NCI-H1417 (cell line): ENCODE measurements around the gene KDM2A.

Experiments used
- DNase-seq, 3 experiments: peaks; one replicate each; lab custom pipeline; 2025; lab: John Stamatoyannopoulos, UW

The KDM2A gene

GRCh38 chr11:67260885-67261639 is 142.0 kb downstream of the KDM2A start:
- peak; percentile 18 to 63 (median 60) for DNase-seq

- no peak for DNase-seq
Measured at GRCh38 chr11:67261640-67261945, 142.5 kb downstream of the KDM2A start.

- peak; percentile 15 to 52 (median 42) for DNase-seq
Measured at GRCh38 chr11:67261946-67262681, 143.1 kb downstream of the KDM2A start.

DNA sequence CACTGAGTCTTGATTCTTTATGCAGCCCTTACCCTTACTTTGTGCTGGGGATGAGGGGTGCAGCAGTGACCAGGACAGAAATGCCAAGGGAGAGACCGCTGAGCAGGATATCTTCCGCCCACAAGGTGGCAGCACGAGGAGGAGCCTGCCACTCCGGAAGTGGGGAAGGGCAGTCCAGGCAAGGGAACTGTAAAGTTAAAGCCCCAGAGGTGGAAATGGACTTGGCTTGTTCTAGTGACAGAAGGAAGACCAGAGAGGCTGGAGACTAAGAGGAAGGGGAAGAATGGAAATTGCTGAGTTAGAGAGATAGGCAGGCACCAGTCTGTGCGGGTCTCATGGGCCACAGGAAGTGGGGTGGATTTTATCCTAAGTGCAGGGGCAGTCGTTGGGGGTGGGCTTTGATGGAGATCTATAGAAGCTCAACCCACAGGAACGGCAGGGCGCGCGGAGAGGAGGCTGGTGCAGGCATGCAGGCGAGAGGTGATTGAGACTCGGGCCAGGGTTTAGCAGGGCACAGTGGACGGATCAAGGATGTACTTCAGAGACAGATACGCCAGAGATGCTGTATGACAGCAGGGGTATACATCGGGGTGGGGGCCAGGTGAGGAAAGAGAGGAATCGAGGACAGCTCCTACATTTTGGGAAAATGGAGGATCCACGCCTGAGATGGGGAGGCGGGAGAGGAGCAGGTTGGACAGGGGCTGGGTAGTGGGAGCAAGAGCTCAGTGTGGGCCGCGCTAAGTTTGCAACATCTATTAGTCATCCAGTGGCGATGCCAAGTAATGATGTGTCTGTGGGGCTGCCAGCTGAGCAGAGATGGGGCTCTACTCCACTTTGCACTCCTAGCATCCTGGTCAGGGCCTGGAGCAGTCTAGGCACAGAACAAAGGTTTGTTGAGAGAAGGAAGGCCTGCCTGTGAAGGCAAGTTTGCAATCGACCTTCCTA is 143.9 kb downstream of the KDM2A start:
- DNase-seq = peak; percentile 63 to 85 (median 76)

DNA sequence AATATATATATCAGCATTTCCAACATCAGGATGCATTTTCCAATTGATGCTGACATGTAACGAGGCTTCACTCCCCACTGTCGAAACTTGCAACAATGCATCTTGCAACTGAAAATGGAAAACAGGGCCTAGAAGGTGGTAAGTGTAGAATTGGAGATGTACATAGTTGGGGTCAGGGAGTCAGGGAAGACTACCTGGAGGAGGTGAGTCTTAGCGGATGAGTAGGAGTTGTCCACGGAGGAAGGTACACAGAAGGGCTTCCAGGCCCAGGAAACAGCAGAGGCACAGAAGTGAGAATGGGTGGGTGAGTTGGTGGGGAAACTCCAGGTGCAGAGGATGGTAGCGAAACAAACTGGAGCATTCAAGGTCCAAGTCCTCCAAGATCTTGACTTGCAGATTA is 145.2 kb downstream of the KDM2A start:
- DNase-seq = no peak

GRCh38 chr11:67264877-67265632 is 146.0 kb downstream of the KDM2A start:
- no peak for DNase-seq

- DNase-seq = peak; percentile 75 to 79 (median 78)
Measured at GRCh38 chr11:67265633-67266448, 146.8 kb downstream of the KDM2A start.

DNA sequence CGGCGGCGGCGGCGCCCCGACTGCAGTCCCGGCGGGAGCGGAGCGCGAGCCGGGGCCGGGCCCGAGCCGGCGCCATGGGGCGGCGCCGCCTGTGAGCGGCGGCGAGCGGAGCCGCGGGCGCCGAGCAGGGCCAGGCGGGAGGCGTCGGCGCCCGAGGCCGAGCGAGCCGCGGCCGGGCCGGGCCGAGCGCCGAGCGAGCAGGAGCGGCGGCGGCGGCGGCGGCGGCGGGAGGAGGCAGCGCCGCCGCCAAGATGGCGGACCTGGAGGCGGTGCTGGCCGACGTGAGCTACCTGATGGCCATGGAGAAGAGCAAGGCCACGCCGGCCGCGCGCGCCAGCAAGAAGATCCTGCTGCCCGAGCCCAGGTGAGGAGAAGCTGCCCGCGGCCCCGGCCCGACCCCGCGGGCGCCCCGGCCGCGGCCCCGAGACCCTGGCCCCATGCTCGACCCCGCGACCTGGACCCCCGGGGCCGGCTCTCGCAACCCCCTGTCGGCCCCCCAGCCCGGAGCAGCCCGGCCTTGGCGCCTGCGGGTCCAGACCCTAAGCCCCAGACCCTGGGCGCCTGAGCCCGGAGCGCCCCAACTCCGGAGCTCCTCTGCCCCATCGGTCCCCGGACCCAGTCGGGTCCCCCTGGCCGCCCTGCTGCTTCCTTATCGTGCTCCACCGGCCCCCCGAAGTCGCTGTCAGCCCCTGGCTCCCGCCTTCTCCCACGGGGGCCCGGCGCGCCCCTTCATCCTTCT is 147.6 kb downstream of the KDM2A start, which contains the start of gene GRK2:
TSS of gene GRK2 (plus strand) at position 25 of the 739 bp plus-strand sequence. CDS start at position 252, 227 bp downstream.
- DNase-seq = peak; percentile 54 to 71 (median 65)

GRCh38 chr11:67267188-67268080 is 148.4 kb downstream of the KDM2A start:
- DNase-seq = peak in 2 of 3 experiments; percentile 37 to 40

- no peak for DNase-seq
Measured at GRCh38 chr11:67268081-67268961, 149.3 kb downstream of the KDM2A start.

GRCh38 chr11:67268962-67269268 is 149.9 kb downstream of the KDM2A start:
- no peak for DNase-seq

DNA sequence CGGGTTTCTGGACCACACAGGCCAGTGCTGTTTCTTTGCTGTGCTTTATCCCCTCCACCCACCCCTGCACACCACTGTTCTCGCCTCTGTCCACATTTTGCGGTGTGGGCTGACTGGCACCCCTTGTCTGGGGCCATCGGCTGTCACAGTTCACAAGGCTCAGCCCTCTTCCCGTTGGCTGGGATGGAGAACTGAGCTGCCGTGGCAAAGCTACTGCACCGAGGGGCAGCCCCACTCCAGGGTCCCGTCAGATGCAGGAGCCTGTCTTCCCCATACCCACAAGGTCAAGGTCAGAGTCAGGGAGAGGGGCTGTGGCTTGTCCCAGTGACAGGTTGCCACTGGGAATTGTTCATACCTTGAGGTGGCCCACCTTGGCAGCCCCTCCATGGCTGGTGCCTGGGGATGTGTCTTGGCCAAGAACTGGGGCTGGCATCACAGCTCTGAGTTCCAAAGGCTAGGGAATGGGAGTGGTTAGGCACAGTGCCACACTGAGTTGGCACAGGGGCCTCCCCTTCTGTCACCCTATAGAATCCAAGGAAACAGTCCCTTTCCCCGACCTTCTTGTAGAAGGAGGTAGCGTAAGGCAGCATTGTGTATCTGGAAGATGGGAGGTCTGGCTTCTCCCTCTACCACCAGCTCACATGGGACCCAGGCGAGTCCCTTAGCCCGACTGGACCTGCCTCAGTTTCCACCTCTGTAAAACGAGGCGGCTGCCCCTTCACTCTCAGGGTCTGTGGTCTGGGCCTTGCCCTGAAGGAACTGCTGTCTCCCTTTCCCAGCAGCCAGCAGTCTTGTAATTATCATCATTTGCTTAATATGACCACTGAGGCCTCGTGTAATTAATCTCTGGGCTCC is 150.6 kb downstream of the KDM2A start:
- no peak for DNase-seq

- no peak for DNase-seq
Measured at GRCh38 chr11:67270256-67271204, 151.5 kb downstream of the KDM2A start.

GRCh38 chr11:67271205-67271540 is 152.1 kb downstream of the KDM2A start:
- no peak for DNase-seq

- peak; percentile 17 to 57 (median 24) for DNase-seq
Measured at GRCh38 chr11:67271541-67272284, 152.7 kb downstream of the KDM2A start.
